Measurements from ENCODE around the gene STK33.

Gene STK33

DNA sequence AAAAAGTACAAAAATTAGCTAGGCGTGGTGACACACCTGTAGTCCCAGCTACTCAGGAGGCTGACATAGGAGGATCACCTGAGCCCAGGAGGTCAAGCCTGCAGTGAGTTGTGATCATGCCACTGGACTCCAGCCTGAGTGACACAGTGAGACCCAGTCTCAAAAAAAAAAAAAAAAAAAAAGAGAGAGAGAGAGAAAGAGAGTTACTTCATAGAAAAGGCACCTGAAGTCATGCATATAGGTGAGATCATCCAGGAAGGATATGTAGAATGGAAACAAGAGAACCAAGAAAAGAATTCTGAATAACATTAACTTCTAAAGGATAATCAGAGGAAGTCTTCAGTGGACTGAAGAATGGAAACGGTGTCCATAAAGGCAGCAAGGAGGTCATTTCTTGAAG lies 106.8 kb downstream of the STK33 start:
- DNase-seq, result no peak
- no peaks in the 10 kb centered on the region for H3K9me2 ChIP-seq (replicated peaks; ENCODE audit: insufficient read depth, low read length)
- no peak overlapping the region for H3K27ac ChIP-seq (ENCODE audit: low read length)
- TF ChIP-seq EZH2 (optimal IDR thresholded peaks at IDR 0.05; ENCODE audit: low read depth, low read length) (no peak), EZH2phosphoT487 (IDR thresholded peaks at IDR 0.05; ENCODE audit: low read length) (no peak)
- TF ChIP-seq, protein P1, sequence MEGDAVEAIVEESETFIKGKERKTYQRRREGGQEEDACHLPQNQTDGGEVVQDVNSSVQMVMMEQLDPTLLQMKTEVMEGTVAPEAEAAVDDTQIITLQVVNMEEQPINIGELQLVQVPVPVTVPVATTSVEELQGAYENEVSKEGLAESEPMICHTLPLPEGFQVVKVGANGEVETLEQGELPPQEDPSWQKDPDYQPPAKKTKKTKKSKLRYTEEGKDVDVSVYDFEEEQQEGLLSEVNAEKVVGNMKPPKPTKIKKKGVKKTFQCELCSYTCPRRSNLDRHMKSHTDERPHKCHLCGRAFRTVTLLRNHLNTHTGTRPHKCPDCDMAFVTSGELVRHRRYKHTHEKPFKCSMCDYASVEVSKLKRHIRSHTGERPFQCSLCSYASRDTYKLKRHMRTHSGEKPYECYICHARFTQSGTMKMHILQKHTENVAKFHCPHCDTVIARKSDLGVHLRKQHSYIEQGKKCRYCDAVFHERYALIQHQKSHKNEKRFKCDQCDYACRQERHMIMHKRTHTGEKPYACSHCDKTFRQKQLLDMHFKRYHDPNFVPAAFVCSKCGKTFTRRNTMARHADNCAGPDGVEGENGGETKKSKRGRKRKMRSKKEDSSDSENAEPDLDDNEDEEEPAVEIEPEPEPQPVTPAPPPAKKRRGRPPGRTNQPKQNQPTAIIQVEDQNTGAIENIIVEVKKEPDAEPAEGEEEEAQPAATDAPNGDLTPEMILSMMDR (IDR thresholded peaks at IDR 0.05; ENCODE audit: low read length), result no peak
- H3F3A ChIP-seq (ENCODE audit: insufficient read depth, low read length), result no peaks in the 10 kb centered on the region
- H3K4me3 ChIP-seq (ENCODE audit: low read length), result no peak overlapping the region
- no peaks in the 10 kb centered on the region for H3K4me1 ChIP-seq (ENCODE audit: low read length)
- no peaks in the 10 kb centered on the region for H3K36me3 ChIP-seq (replicated peaks; ENCODE audit: insufficient read depth, low read length)
- H3K27me3 ChIP-seq (replicated peaks; ENCODE audit: insufficient read depth, low read length), result no peaks in the 10 kb centered on the region
- H3K4me2 ChIP-seq (ENCODE audit: low read depth, low read length), result no peak overlapping the region
- H4K20me1 ChIP-seq (ENCODE audit: insufficient read depth, low read length), result no peaks in the 10 kb centered on the region
- H2AFZ ChIP-seq (ENCODE audit: low read length), result no peak overlapping the region
- H3K9ac ChIP-seq (ENCODE audit: low read length), result no peak overlapping the region
- H3K9me3 ChIP-seq (replicated peaks; ENCODE audit: insufficient read depth, low read length), result no peaks in the 10 kb centered on the region
- H3K79me2 ChIP-seq (ENCODE audit: low read length), result no peaks in the 10 kb centered on the region

DNA sequence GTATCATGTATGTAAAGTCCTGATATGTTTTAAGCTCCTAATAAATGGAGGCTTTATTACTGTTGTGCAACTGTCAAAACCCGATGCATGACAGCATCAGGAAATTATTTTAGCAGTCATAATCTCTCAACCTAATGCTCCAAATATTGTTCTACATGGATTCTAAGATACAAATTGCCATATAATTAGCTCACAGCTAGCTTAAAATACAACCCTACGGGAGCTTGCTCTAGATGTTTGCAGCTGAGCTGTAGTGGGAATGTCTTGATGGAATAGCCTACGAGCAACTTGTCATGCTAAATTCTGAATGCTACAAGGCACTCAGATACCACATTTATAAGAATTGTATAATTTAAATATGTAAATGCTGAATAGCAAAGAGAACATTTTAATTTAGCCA lies 109.8 kb downstream of the STK33 start:
- Histone ChIP-seq H3K27me3 (replicated peaks; ENCODE audit: insufficient read depth, low read length) (no peaks in the 10 kb centered on the region), H4K20me1 (ENCODE audit: insufficient read depth, low read length) (no peaks in the 10 kb centered on the region), H3K9ac (ENCODE audit: low read length) (no peak overlapping the region), H3K79me2 (ENCODE audit: low read length) (no peaks in the 10 kb centered on the region), H3F3A (ENCODE audit: insufficient read depth, low read length) (no peaks in the 10 kb centered on the region), H3K4me3 (ENCODE audit: low read length) (no peak overlapping the region), H3K9me2 (replicated peaks; ENCODE audit: insufficient read depth, low read length) (no peaks in the 10 kb centered on the region), H3K36me3 (replicated peaks; ENCODE audit: insufficient read depth, low read length) (no peaks in the 10 kb centered on the region), H2AFZ (ENCODE audit: low read length) (no peak overlapping the region), H3K4me1 (ENCODE audit: low read length) (no peaks in the 10 kb centered on the region), H3K27ac (ENCODE audit: low read length) (no peak overlapping the region), H3K9me3 (replicated peaks; ENCODE audit: insufficient read depth, low read length) (no peaks in the 10 kb centered on the region), H3K4me2 (ENCODE audit: low read depth, low read length) (no peak overlapping the region)
- no peak for DNase-seq
- TF ChIP-seq, protein P1 (IDR thresholded peaks at IDR 0.05; ENCODE audit: low read length), result no peak
- TF ChIP-seq EZH2phosphoT487 (IDR thresholded peaks at IDR 0.05; ENCODE audit: low read length) (no peak), EZH2 (optimal IDR thresholded peaks at IDR 0.05; ENCODE audit: low read depth, low read length) (no peak)

DNA sequence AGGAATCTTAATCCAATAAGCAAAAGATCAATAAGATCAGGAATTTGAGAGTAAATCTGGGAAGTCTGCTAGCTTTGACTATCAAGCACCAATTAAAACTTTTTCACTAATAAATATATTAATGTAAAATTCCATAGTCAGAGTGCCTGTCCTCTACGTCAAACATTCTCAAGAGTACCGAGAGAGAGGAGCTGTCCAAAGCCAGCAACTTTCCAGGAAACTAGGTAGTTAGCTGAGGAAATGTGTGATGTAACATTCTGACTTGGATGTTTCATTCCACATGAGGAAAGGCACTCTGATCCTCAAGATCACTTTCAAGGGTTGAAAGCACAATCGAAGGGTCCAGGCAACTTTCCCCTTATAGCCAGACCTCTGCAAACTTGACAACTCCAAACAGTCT lies 113.2 kb downstream of the STK33 start:
- Histone ChIP-seq H3K27ac (ENCODE audit: low read length) (no peak overlapping the region), H3K36me3 (replicated peaks; ENCODE audit: insufficient read depth, low read length) (no peaks in the 10 kb centered on the region)

More for the DNA sequence above, 113.2 kb downstream of the STK33 start:
- no peak for DNase-seq
- Histone ChIP-seq H3K9me3 (replicated peaks; ENCODE audit: insufficient read depth, low read length) (no peaks in the 10 kb centered on the region), H3F3A (ENCODE audit: insufficient read depth, low read length) (no peaks in the 10 kb centered on the region), H2AFZ (ENCODE audit: low read length) (no peak overlapping the region), H3K4me1 (ENCODE audit: low read length) (peaks cover 5% of the 10 kb centered on the region; the same call in 1 of the 2 replicates), H4K20me1 (ENCODE audit: insufficient read depth, low read length) (no peaks in the 10 kb centered on the region), H3K4me2 (ENCODE audit: low read depth, low read length) (no peak overlapping the region), H3K4me3 (ENCODE audit: low read length) (no peak overlapping the region), H3K79me2 (ENCODE audit: low read length) (no peaks in the 10 kb centered on the region), H3K27me3 (replicated peaks; ENCODE audit: insufficient read depth, low read length) (no peaks in the 10 kb centered on the region), H3K9ac (ENCODE audit: low read length) (no peak overlapping the region), H3K9me2 (replicated peaks; ENCODE audit: insufficient read depth, low read length) (no peaks in the 10 kb centered on the region)
- TF ChIP-seq EZH2 (optimal IDR thresholded peaks at IDR 0.05; ENCODE audit: low read depth, low read length), result no peak
- TF ChIP-seq, protein P1 (IDR thresholded peaks at IDR 0.05; ENCODE audit: low read length), result no peak
- no peak for TF ChIP-seq EZH2phosphoT487 (IDR thresholded peaks at IDR 0.05; ENCODE audit: low read length)
